ENCODE data around the gene ATP11A. TPM values are rescaled to one million over a fixed set of nuclear protein-coding genes. Genes with fewer than 3 reads are reported as not detected.

The ATP11A gene
- total RNA-seq, 2 donors from 2014 or later: 10.9 to 89.3 TPM

DNA sequence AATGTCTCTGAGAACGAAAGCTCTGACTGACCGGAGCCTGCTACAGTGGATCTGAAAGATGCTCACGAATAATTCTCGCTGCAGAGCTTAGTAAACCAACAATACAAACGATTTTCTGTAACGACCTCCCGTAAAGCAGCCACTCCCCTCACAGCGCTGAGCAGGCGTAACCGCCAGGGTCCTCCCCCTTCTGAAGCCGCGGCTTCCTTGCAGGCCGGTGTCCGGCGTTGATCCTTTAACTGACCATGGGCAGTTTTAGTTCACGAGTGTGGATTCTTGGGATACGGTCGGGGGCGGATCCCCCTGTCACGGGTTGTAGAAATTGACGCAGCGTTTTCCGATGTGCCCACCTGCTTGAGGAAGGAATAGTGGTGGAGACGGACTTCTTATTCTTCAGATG is 75.9 kb downstream of the ATP11A start:
- WGBS: 93% methylated on average over 24 of the region's 24 CpGs
- no peak for TF ChIP-seq POLR2A (IDR thresholded peaks at IDR 0.05)
- TF ChIP-seq, protein P1, sequence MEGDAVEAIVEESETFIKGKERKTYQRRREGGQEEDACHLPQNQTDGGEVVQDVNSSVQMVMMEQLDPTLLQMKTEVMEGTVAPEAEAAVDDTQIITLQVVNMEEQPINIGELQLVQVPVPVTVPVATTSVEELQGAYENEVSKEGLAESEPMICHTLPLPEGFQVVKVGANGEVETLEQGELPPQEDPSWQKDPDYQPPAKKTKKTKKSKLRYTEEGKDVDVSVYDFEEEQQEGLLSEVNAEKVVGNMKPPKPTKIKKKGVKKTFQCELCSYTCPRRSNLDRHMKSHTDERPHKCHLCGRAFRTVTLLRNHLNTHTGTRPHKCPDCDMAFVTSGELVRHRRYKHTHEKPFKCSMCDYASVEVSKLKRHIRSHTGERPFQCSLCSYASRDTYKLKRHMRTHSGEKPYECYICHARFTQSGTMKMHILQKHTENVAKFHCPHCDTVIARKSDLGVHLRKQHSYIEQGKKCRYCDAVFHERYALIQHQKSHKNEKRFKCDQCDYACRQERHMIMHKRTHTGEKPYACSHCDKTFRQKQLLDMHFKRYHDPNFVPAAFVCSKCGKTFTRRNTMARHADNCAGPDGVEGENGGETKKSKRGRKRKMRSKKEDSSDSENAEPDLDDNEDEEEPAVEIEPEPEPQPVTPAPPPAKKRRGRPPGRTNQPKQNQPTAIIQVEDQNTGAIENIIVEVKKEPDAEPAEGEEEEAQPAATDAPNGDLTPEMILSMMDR (IDR thresholded peaks at IDR 0.05): no peak
- TF ChIP-seq POLR2AphosphoS5 (IDR thresholded peaks at IDR 0.05): no peak
- DNase-seq (ENCODE audit: low spot score): no peak
- no peak overlapping the region for H3K4me3 ChIP-seq
- H3K27me3 ChIP-seq (replicated peaks; ENCODE audit: insufficient read depth): no peaks in the 10 kb centered on the region
- no peaks in the 10 kb centered on the region for H3K9me3 ChIP-seq
- H3K27ac ChIP-seq: no peak overlapping the region
- intact Hi-C loops (cut with DNase I): no loop called here
- no peaks in the 10 kb centered on the region for H3K36me3 ChIP-seq
- H3K4me1 ChIP-seq (replicated peaks): no peaks in the 10 kb centered on the region

DNA sequence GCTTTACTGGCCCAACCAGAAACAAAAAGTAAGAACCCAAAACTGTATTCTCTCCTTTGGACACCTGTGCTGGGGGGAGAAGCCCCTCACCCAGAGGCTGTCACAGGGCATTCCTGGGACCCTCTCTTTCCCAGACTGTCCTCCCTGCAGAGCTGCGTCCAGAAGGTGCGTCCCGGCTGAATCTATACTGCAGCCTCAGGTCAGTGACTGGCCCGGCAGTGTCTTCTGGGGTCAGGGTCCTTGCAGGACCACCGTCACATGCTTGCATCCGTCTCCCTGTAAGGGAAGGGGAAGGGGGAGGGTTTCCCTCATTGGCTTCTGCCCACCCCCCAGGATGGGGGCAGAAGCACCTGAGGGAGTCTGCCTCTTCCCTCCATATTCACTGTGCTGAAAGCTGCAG is 76.5 kb downstream of the ATP11A start:
- Histone ChIP-seq H3K4me1 (replicated peaks) (no peaks in the 10 kb centered on the region), H3K9me3 (no peaks in the 10 kb centered on the region), H3K4me3 (no peak overlapping the region), H3K27ac (no peak overlapping the region), H3K27me3 (replicated peaks; ENCODE audit: insufficient read depth) (no peaks in the 10 kb centered on the region), H3K36me3 (no peaks in the 10 kb centered on the region)
- TF ChIP-seq, protein P1 (IDR thresholded peaks at IDR 0.05): no peak
- TF ChIP-seq POLR2AphosphoS5 (IDR thresholded peaks at IDR 0.05) (no peak), POLR2A (IDR thresholded peaks at IDR 0.05) (no peak)
- intact Hi-C loops (cut with DNase I): no loop called here
- DNase-seq (ENCODE audit: low spot score): no peak
- WGBS: 93% methylated on average over 6 of the region's 6 CpGs

DNA sequence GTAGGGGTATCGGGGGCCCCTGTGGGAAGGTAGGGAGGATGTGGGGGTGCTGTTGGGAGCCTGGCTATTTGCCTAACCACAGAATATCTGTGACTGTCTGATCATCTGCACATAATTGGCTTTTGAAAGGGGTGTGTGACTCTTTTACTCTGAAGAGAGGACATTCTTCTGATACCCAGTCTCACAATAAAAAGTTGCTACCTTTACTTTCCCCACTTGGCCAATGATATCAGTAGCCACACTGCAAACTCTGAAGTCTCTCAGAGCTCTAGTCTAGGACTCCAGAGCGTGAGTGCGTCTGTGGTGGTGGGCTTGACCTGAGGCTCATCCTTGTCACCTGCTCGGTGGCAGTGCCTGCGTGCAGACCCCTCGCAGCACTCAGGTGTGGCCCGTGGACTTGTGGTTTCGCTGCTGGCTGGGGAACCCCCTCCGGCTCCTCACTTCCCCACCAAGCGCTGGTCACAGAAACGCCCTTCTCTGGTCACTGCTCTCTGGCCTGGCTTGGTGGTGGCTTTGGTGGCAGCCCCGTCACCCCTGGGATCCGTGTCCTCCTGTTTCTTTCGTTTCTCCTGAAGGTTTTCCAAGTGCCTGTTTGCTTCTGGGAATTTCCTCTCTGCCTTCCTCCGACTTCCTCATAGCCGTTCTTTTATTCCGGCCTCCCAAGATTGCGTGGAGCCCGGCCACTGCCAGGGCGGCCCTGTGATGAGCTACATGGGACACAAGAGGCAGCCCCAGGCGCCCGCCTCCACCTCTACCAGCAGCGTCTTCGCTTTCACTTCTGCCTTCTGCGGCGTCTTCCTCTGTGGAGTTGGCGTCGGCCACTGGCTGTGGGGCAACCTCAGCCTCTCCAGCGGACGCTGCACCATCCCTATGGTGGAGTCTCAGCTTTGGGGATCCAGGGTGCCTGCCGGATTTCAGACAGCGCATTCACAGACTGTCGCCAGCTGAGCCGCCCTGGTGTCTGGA is 78.0 kb downstream of the ATP11A start:
- Histone ChIP-seq H3K27ac (no peak overlapping the region), H3K4me1 (replicated peaks) (no peaks in the 10 kb centered on the region), H3K36me3 (no peaks in the 10 kb centered on the region), H3K27me3 (replicated peaks; ENCODE audit: insufficient read depth) (no peaks in the 10 kb centered on the region), H3K9me3 (no peaks in the 10 kb centered on the region), H3K4me3 (no peak overlapping the region)
- no peak for TF ChIP-seq POLR2A (IDR thresholded peaks at IDR 0.05)
- 88% methylated on average over 34 of the region's 34 CpGs for WGBS
- DNase-seq (ENCODE audit: low spot score): no peak
- intact Hi-C loops (cut with DNase I): no loop called here

DNA sequence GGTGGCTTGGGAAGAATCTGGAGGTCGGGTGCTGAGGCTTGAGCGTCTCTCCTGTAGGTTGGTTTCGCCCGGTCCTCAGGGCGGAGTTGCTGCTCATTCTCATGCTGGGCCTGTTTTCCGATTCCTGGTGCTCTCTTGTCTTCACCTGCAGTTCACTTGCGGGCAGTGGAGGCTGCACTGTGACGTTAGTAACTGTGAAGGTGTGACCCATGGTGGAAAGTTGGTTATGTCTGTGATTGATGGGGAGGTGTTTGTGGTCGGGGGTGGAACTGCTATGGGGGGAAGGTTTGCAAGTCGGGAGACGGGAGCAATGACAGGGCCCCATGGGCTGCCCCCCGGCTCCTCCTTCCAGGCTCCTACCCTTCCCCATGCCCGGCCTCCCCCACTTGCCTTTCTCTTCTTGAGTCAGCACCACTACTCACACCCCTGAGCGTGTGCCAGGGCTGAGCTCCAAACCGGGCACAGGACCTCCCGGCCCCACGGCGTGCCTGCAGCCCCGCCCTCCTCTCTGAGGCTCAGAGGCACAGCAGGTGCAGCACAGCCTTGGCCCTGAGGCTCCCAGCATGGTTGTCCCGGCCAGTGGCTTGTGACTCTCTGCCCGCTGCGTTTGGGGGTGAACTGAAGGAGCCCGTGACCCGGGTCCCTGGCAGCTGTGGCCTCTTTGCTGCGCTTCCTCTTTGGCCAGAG is 79.1 kb downstream of the ATP11A start:
- Histone ChIP-seq H3K27ac (no peak overlapping the region), H3K4me3 (no peak overlapping the region), H3K27me3 (replicated peaks; ENCODE audit: insufficient read depth) (no peaks in the 10 kb centered on the region), H3K4me1 (replicated peaks) (no peaks in the 10 kb centered on the region), H3K36me3 (no peaks in the 10 kb centered on the region), H3K9me3 (no peaks in the 10 kb centered on the region)
- DNase-seq (ENCODE audit: low spot score): no peak
- intact Hi-C loops (cut with DNase I): no loop called here
- TF ChIP-seq, protein P1 (IDR thresholded peaks at IDR 0.05): no peak
- no peak for TF ChIP-seq POLR2AphosphoS5 (IDR thresholded peaks at IDR 0.05)
- TF ChIP-seq POLR2A (IDR thresholded peaks at IDR 0.05): no peak
- WGBS: 83% methylated on average over 25 of the region's 25 CpGs

DNA sequence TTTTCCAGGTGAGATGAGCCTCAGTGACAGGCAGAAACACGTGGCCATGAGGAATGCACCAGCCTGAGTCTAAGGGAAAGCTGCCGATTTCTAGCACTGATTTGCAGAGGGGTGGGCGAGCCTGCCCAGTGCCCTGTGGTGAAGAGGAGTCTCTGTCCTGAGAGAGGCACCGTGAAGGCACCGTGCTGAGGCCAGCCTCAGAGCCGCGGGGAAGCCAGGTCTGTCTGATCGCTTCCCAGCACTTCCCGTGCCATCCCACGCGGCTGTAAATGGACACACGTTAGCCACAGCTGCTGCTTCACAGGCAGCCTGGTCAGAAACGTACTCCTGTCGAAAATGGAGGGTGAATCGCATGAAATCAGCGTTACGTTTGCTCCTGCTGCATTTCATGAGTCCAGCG is 79.8 kb downstream of the ATP11A start:
- H3K27me3 ChIP-seq (replicated peaks; ENCODE audit: insufficient read depth): no peaks in the 10 kb centered on the region
- H3K27ac ChIP-seq: no peak overlapping the region
- no peak overlapping the region for H3K4me3 ChIP-seq
- H3K4me1 ChIP-seq (replicated peaks): no peaks in the 10 kb centered on the region
- H3K9me3 ChIP-seq: no peaks in the 10 kb centered on the region
- no peaks in the 10 kb centered on the region for H3K36me3 ChIP-seq
- intact Hi-C loops (cut with DNase I): no loop called here
- DNase-seq (ENCODE audit: low spot score): no peak
- TF ChIP-seq, protein P1 (IDR thresholded peaks at IDR 0.05): no peak
- no peak for TF ChIP-seq POLR2A (IDR thresholded peaks at IDR 0.05)
- no peak for TF ChIP-seq POLR2AphosphoS5 (IDR thresholded peaks at IDR 0.05)
- 90% methylated on average over 18 of the region's 18 CpGs for whole genome bisulfite sequencing
